Fibroblast of villous mesenchyme (primary cell): Measurements from ENCODE around the gene OR52N2. TPM values are rescaled to one million over a fixed set of nuclear protein-coding genes. Genes with fewer than 3 reads are reported as not detected.

ENCODE experiments used
- DNase-seq: peaks from one replicate; pipeline ENCODE4 v3.0.0-alpha.2; 2010; ENCODE audit warnings: low read depth
- H3K4me3 ChIP-seq: 2 replicates; pipeline ENCODE4 v1.5.1; 2011; ENCODE audit warnings: low read depth, mild to moderate bottlenecking, low read length
- total RNA-seq: library from RNA; depleted of rRNA; stranded (reverse); fragments of >200 nt; gene quantifications from 2 replicates; pipeline ENCODE4 v1.2.3, GENCODE V29; 2012
- TF ChIP-seq, protein P1 (sequence below): IDR thresholded peaks from 2 replicates; pipeline ENCODE4 v1.5.1; 2012; ENCODE audit warnings: low read depth, mild to moderate bottlenecking, low read length; ENCODE audit not compliant: insufficient read depth

Gene OR52N2
- not detected in 2 replicates for total RNA-seq

DNA sequence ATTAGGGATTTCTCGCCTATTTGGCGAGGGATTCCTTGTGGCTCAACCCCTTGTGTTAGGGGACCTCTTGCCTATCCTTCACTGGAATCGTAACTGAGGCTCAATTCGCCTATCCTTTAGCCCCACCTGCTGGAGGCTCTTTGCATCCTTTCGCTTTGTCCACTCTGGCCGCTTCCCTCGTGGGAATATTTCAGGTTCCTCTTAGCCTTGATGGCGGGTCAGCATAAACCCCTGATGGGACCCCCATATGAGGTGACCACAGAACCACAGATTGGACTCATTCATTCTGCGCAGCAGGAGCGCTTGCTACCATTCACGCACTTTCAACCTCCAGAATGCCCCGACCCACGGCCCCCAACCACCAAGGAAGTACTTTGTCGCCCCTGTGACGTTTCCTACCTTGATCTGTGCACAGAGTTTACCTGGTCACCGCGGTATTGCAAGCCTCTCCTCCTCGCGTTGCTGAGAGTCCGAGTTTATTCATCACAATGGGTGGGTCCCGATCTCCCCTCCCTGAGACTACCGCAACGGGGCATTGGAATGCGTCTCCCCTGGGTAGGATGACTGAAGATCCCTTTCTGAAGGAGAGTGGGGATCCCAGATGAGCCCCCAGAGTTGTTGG is at the start of gene OR52N2:
OR52N2 (plus strand) TSS at position 425 of the 622 bp plus-strand sequence. CDS start 11,412 bp downstream, outside the sequence.
- peak within 1 kb of the TSS; percentile 56 for H3K4me3 ChIP-seq
- TF ChIP-seq, protein P1, sequence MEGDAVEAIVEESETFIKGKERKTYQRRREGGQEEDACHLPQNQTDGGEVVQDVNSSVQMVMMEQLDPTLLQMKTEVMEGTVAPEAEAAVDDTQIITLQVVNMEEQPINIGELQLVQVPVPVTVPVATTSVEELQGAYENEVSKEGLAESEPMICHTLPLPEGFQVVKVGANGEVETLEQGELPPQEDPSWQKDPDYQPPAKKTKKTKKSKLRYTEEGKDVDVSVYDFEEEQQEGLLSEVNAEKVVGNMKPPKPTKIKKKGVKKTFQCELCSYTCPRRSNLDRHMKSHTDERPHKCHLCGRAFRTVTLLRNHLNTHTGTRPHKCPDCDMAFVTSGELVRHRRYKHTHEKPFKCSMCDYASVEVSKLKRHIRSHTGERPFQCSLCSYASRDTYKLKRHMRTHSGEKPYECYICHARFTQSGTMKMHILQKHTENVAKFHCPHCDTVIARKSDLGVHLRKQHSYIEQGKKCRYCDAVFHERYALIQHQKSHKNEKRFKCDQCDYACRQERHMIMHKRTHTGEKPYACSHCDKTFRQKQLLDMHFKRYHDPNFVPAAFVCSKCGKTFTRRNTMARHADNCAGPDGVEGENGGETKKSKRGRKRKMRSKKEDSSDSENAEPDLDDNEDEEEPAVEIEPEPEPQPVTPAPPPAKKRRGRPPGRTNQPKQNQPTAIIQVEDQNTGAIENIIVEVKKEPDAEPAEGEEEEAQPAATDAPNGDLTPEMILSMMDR, result peak; percentile 85
- DNase-seq, result peak; percentile 71

DNA sequence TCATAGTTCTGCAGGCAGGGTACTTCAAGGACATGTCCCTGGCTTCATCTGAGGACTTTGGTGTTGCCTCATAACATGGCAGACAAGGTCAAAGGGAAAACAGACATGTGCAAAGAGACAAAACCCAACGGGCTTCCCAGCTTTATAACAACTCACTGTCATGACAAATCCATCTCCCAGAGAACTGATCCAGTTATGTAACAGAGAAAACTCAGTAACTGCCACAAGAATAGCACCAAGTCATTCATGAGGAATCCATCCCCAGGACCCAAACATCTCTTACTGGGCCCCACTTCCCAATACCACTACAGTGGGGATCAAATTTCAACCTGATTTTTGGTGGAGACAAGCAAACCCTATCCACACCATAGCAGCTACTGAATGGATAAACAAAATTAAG is 41.7 kb upstream of the OR52N2 start:
- TF ChIP-seq, protein P1, result no peak
- no peak overlapping the region for H3K4me3 ChIP-seq
- DNase-seq, result no peak

DNA sequence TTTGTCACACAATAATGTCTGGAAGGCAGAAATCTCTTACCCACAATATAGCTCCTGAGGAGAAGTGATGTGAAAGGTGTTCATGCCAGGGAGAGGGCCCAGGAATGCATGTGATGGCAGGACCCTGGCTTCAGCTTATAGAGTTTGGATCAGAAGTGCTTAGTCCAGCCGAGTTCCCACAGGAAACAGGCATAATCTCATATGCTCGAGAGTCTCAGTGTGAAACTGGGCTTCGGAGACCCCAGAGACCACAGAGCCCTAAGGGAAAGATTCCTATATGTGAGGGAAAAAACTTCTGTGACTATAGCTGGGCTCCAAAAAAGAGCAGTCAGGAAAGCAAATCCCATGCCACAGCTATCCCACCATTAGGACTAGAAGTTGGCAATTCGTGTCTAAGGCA is 25.5 kb upstream of the OR52N2 start, which contains the start of gene OR52N5:
OR52N5 (minus strand) TSS at position 101 of the 400 bp plus-strand sequence. CDS start 4,721 bp downstream, outside the sequence.
- no peak within 1 kb of the TSS for H3K4me3 ChIP-seq
- TF ChIP-seq, protein P1, result no peak
- DNase-seq, result no peak

DNA sequence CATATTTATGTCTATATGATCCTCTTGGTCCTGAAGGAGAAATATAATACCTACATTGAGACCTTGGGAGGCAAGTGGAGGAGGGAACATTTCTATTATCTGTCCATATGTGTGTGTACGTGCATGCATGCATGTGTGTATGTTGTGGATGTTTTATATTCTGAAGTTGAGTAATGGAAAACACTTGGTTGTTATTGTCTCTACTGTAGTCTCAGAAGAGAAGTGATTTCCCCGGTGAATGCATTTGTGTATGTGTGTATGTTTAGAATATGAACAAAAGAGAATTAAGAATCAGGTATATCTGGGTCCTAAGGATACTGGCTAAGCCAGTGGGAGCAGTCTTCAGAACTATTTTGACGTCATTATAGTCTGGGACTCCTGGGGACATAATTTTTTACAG is 17.6 kb upstream of the OR52N2 start, which contains the start of gene OR52N1:
OR52N1 (minus strand) TSS at position 101 of the 400 bp plus-strand sequence. CDS start 2,449 bp downstream, outside the sequence.
- no peak within 1 kb of the TSS for H3K4me3 ChIP-seq
- TF ChIP-seq, protein P1, result no peak
- DNase-seq, result no peak

DNA sequence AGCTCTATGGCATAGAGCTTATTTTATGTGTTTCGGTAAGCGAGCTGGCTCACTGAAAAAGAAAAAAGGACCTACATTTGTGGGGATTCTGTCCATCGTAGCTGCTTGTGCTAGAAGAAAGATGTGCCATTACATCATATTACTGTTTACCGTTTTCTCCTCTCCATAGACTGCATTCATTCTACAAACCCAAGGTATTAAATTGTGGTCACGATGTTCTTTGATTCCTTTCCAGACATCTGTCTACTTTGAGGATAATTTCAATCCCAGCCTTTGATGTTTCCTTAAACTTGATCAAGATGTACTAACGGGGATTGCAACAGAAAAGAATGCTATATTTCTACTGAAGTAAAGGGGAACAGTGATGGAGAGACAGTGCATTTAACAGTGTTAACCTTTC is 12.2 kb upstream of the OR52N2 start:
- no peak overlapping the region for H3K4me3 ChIP-seq
- DNase-seq, result no peak
- TF ChIP-seq, protein P1, result no peak

DNA sequence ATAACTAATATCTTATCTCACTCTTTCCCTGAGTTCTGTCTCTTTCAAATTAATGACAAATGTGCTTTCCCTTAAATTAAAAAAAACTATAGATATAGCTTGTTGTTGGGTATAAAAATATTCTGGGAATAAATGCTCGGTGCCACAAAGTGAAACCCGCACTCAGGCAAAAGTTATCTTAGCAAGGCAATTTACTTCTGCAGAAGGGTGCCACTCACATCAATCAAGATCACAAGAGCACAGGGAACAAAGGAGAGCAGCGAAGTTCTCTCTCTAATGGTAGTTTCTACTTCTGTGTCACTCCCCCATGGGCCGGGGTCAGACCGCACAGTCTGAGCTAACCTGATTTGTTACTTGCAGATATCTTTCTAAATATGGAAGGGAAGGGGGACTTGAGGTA is 4.7 kb upstream of the OR52N2 start:
- TF ChIP-seq, protein P1, result no peak
- no peak for DNase-seq
- H3K4me3 ChIP-seq, result no peak overlapping the region
